Measurements from ENCODE around the gene C1orf226. TPM values are rescaled to one million over a fixed set of nuclear protein-coding genes. Genes with fewer than 3 reads are reported as not detected.

C1orf226 gene
- not detected in 2 replicates for total RNA-seq (2013; cell fraction: nucleolus; rRNA removed)
- not detected in 2 replicates for total RNA-seq (2014; rRNA removed)
- not detected in 2 replicates for total RNA-seq (2014; rRNA removed; fragmentation: Illumina TruSeq; extraction: Trizol)
- not detected in 2 replicates for total RNA-seq (2021)
- polyA plus RNA-seq (2011; ENCODE audit: low read depth) = not detected
- not detected in 2 replicates for polyA plus RNA-seq (2011; rRNA removed)
- polyA plus RNA-seq (2011; cell fraction: cytosol; rRNA removed) = 0.02 and 0.03 TPM in 2 replicates
- polyA plus RNA-seq (2011; cell fraction: nucleus; rRNA removed) = 0.04 TPM in 1 of 2 replicates, not detected in the other
- not detected in 2 replicates for polyA plus RNA-seq (2012)
- polyA plus RNA-seq (2014; fragmentation: Illumina TruSeq; extraction: Trizol) = not detected in 2 replicates
- polyA plus RNA-seq (2014; fragmentation: Nextera tagmentation; extraction: Ambion mirVana) = not detected
- polyA plus RNA-seq (2014; rRNA removed) = not detected in 2 replicates
- not detected for polyA plus RNA-seq (2016; fragmentation: Nextera tagmentation; extraction: Ambion mirVana)
- polyA minus RNA-seq (2011; rRNA and poly(A)+ RNA removed) = 0.05 and 0.07 TPM in 2 replicates
- 0.31 and 0.53 TPM in 2 replicates for polyA minus RNA-seq (2011; cell fraction: cytosol; rRNA and poly(A)+ RNA removed)
- 0.12 TPM in 1 of 2 replicates, not detected in the other for polyA minus RNA-seq (2011; cell fraction: nucleus; rRNA and poly(A)+ RNA removed)
- percentile 16 among the genes with signal in this experiment for Bru-seq, nascent RNA
- BruChase-seq, experiment 1, labeled RNA remaining after a 6-hour chase = percentile 23 among the genes with signal in this experiment
- percentile 26 among the genes with signal in this experiment for BruChase-seq, experiment 2, labeled RNA remaining after a 2-hour chase
- long read RNA-seq, experiment 1 = 0 reads
- long read RNA-seq, experiment 2 = 0 reads

GRCh38 chr1:162381383-162381782, at the start of gene C1orf226:
Gene C1orf226, plus strand, starts transcription at chr1:162381728. Its CDS starts 174 bp downstream, at chr1:162381902.
- H3K27ac ChIP-seq (ENCODE audit: control insufficient read depth, insufficient read depth) = no peak within 1 kb of the TSS
- no peak for TF ChIP-seq ZNF24 (IDR thresholded peaks at IDR 0.05)
- no peak for TF ChIP-seq PRDM15 (CRISPR knock-in tag; IDR thresholded peaks at IDR 0.05)
- TF ChIP-seq CBX5 (IDR thresholded peaks at IDR 0.05; ENCODE audit: low read depth) = no peak
- TF ChIP-seq NFYA (IDR thresholded peaks at IDR 0.05; ENCODE audit: borderline replicate concordance, low read depth, low read length) = no peak
- no peak for TF ChIP-seq IRF4 (IDR thresholded peaks at IDR 0.05; ENCODE audit: low read depth, low read length)
- TF ChIP-seq CBX3 (IDR thresholded peaks at IDR 0.05; ENCODE audit: borderline replicate concordance, low read depth) = no peak
- no peak for TF ChIP-seq CEBPB (IDR thresholded peaks at IDR 0.05; ENCODE audit: borderline replicate concordance in 1 of 2, low read depth in 2 of 2, low read length in 2 of 2)
- no peak for TF ChIP-seq FOS (IDR thresholded peaks at IDR 0.05; ENCODE audit: borderline replicate concordance, extremely low read depth, insufficient read length)
- POLR2A ChIA-PET = no interaction called here
- WGBS (ENCODE audit: insufficient coverage, insufficient replicate concordance, low lambda C conversion rate, missing lambda C conversion rate) = 31% methylated on average over 3 of the region's 3 CpGs
- CTCF ChIA-PET = interaction anchor here (0.6 to 3.7 kb wide), 3 partner anchors 9 to 1170 kb away, joined by 3 to 30 read pairs (median 9); no protein-coding TSS in a partner anchor
- no TSS peak for BruUV-seq (replicated peaks)
- H3K9me3 ChIP-seq (replicated peaks; ENCODE audit: control insufficient read depth, insufficient read depth, low read length) = no peaks in the 10 kb centered on the region
- RAD21 ChIA-PET (ENCODE audit: unreplicated experiment) = no interaction called here
- ATAC-seq (no peak), FAIRE-seq (no peak), DNase-seq (ENCODE audit: low read depth, low spot score) (no peak)
- H3K4me2 ChIP-seq (ENCODE audit: control insufficient read depth, insufficient read depth) = no peak within 1 kb of the TSS
- no peak within 1 kb of the TSS for H2AFZ ChIP-seq (ENCODE audit: control insufficient read depth, low read depth, low read length)
- no peaks in the 10 kb centered on the region for H3K79me2 ChIP-seq (ENCODE audit: control insufficient read depth, insufficient read depth, low read length)
- in situ Hi-C loops (cut with MboI) = no loop called here
- no peaks in the 10 kb centered on the region for H4K20me1 ChIP-seq (ENCODE audit: control insufficient read depth, insufficient read depth)
- H3K4me1 ChIP-seq (ENCODE audit: control insufficient read depth, insufficient read depth, low read length) = no peaks in the 10 kb centered on the region
- intact Hi-C loops (cut with micrococcal nuclease; ENCODE audit: unreplicated experiment) = no loop called here
- H3K36me3 ChIP-seq (ENCODE audit: control insufficient read depth in 2 of 2, insufficient read depth in 2 of 2, low read length in 1 of 2) = no peaks in the 10 kb centered on the region
- no peaks in the 10 kb centered on the region for H3K27me3 ChIP-seq (replicated peaks in 1 of 2; ENCODE audit: control insufficient read depth in 2 of 2, insufficient read depth in 2 of 2, low read length in 1 of 2)
- H3K4me3 ChIP-seq = no peak within 1 kb of the TSS
- H3K9ac ChIP-seq (ENCODE audit: control insufficient read depth, insufficient read depth, low read length) = no peak within 1 kb of the TSS
- SMC1A ChIA-PET (ENCODE audit: uncharacterized antibody, unreplicated experiment) = interaction anchor here (0.7 to 1.7 kb wide), 3 partner anchors 10 to 24 kb away, joined by 3 to 6 read pairs (median 6); no protein-coding TSS in a partner anchor
